Parathyroid adenoma (tissue), 2 donors: ENCODE measurements around the gene DCTN1.

Experiments
- H2AFZ ChIP-seq: fragments of 300-600 bp; sonication (generic); one replicate; pipeline ENCODE4 v1.7.0; 2017; ENCODE audit warnings: antibody characterized with exemption, mild to moderate bottlenecking
- H3K27ac ChIP-seq: fragments of 300-600 bp; sonication (generic); one replicate; pipeline ENCODE4 v1.7.0; 2017
- H3K27me3 ChIP-seq: fragments of 300-600 bp; sonication (generic); one replicate; pipeline ENCODE4 v1.7.0; 2017; ENCODE audit warnings: low read length; ENCODE audit not compliant: control insufficient read depth, insufficient read depth
- H3K36me3 ChIP-seq: fragments of 300-600 bp; sonication (generic); one replicate; pipeline ENCODE4 v1.7.0; 2017; ENCODE audit warnings: low read length; ENCODE audit not compliant: control insufficient read depth, insufficient read depth
- H3K4me1 ChIP-seq: fragments of 300-600 bp; sonication (generic); one replicate; pipeline ENCODE4 v1.7.0; 2017; ENCODE audit warnings: control low read depth
- H3K4me2 ChIP-seq: fragments of 300-600 bp; sonication (generic); one replicate; pipeline ENCODE4 v1.7.0; 2017; ENCODE audit warnings: low read length
- H3K4me3 ChIP-seq: fragments of 300-600 bp; sonication (generic); one replicate; pipeline ENCODE4 v1.7.0; 2017; ENCODE audit warnings: low read depth, low read length
- H3K79me2 ChIP-seq: fragments of 300-600 bp; sonication (generic); one replicate; pipeline ENCODE4 v1.7.0; 2017; ENCODE audit warnings: control low read depth
- H3K9ac ChIP-seq: fragments of 300-600 bp; sonication (generic); one replicate; pipeline ENCODE4 v1.7.0; 2017; ENCODE audit warnings: mild to moderate bottlenecking
- H3K9me3 ChIP-seq: fragments of 300-600 bp; sonication (generic); one replicate; pipeline ENCODE4 v1.7.0; 2017; ENCODE audit warnings: low read length; ENCODE audit not compliant: control insufficient read depth
- TF ChIP-seq, protein P1 (sequence below): fragments of 300-600 bp; sonication (generic); IDR thresholded peaks from one replicate; pipeline ENCODE4 v1.7.0; 2017; ENCODE audit warnings: antibody characterized with exemption, mild to moderate bottlenecking
- donor health status: primary hyperparathyroidism.

The DCTN1 gene

GRCh38 chr2:74366036-74366435 is 14.1 kb downstream of the DCTN1 start:
- Histone ChIP-seq H3K4me2 (no peak overlapping the region), H3K27me3 (no peaks in the 10 kb centered on the region), H2AFZ (no peak overlapping the region), H3K9me3 (no peaks in the 10 kb centered on the region), H3K27ac (peak overlapping the region; percentile 13), H3K79me2 (peaks cover 2% of the 10 kb centered on the region), H3K4me3 (no peak overlapping the region), H3K9ac (no peak overlapping the region), H3K36me3 (no peaks in the 10 kb centered on the region), H3K4me1 (peaks cover 12% of the 10 kb centered on the region)
- TF ChIP-seq, protein P1, sequence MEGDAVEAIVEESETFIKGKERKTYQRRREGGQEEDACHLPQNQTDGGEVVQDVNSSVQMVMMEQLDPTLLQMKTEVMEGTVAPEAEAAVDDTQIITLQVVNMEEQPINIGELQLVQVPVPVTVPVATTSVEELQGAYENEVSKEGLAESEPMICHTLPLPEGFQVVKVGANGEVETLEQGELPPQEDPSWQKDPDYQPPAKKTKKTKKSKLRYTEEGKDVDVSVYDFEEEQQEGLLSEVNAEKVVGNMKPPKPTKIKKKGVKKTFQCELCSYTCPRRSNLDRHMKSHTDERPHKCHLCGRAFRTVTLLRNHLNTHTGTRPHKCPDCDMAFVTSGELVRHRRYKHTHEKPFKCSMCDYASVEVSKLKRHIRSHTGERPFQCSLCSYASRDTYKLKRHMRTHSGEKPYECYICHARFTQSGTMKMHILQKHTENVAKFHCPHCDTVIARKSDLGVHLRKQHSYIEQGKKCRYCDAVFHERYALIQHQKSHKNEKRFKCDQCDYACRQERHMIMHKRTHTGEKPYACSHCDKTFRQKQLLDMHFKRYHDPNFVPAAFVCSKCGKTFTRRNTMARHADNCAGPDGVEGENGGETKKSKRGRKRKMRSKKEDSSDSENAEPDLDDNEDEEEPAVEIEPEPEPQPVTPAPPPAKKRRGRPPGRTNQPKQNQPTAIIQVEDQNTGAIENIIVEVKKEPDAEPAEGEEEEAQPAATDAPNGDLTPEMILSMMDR: no peak

GRCh38 chr2:74364533-74365505 is 15.3 kb downstream of the DCTN1 start:
- Histone ChIP-seq H2AFZ (no peak overlapping the region), H3K9me3 (no peaks in the 10 kb centered on the region), H3K4me3 (no peak overlapping the region), H3K9ac (no peak overlapping the region), H3K36me3 (no peaks in the 10 kb centered on the region), H3K79me2 (no peaks in the 10 kb centered on the region), H3K4me2 (peak overlapping the region; percentile 10), H3K4me1 (peaks cover 19% of the 10 kb centered on the region), H3K27ac (peak overlapping the region; percentile 58), H3K27me3 (no peaks in the 10 kb centered on the region)
- TF ChIP-seq, protein P1: no peak

GRCh38 chr2:74361327-74361726 is 18.8 kb downstream of the DCTN1 start:
- Histone ChIP-seq H3K9me3 (no peaks in the 10 kb centered on the region), H3K9ac (no peak overlapping the region), H3K4me1 (peaks cover 40% of the 10 kb centered on the region), H2AFZ (no peak overlapping the region), H3K36me3 (no peaks in the 10 kb centered on the region), H3K27ac (peak overlapping the region; percentile 85), H3K27me3 (no peaks in the 10 kb centered on the region), H3K4me3 (no peak overlapping the region), H3K4me2 (no peak overlapping the region), H3K79me2 (no peaks in the 10 kb centered on the region)
- TF ChIP-seq, protein P1: no peak

DNA sequence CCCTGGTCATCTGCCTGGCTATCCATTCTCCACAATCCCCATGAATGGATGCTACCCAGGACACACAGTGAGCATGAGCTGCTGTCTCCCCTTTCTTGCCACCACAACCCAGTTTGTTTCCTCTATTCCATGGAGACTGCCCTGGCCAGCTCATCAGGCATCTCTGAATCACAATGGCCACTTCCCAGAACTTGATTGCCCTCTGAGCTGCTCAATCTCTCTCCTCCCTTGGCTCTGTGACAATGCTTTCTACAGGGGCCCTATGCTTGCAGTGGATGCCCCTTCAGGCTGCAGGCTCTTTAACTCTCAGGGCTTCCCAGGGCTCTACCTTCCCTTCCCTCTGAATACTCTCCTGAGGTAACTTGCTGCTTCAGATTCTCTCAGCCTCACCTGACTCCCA is 22.5 kb downstream of the DCTN1 start:
- Histone ChIP-seq H3K9me3 (no peaks in the 10 kb centered on the region), H3K79me2 (no peaks in the 10 kb centered on the region), H3K36me3 (no peaks in the 10 kb centered on the region), H3K9ac (no peak overlapping the region), H3K27ac (peak overlapping the region; percentile 85), H3K27me3 (no peaks in the 10 kb centered on the region), H3K4me3 (no peak overlapping the region), H2AFZ (no peak overlapping the region), H3K4me1 (peaks cover 28% of the 10 kb centered on the region), H3K4me2 (no peak overlapping the region)
- TF ChIP-seq, protein P1: no peak
